Stomach (tissue), 9 donors: Measurements from ENCODE around the gene SDHA. TPM values are rescaled to one million over a fixed set of nuclear protein-coding genes. Genes with fewer than 3 reads are reported as not detected.

Experiments
- DNase-seq, 2 donors: peaks; one replicate each; pipeline versions ENCODE4 v3.0.0 to v3.0.0-alpha.2; 2013 to 2019
- H3K27ac ChIP-seq, 5 donors: fragments of 200-600 bp in 4 of 5; sonication (generic) in 4 of 5; one replicate each; pipeline ENCODE4 v1.5.1; 2013 to 2019; ENCODE audit warnings: mild to moderate bottlenecking in 1 of 5, moderate library complexity in 1 of 5
- H3K27me3 ChIP-seq, 3 donors: fragments of 200-600 bp; sonication (generic); one replicate each; pipeline ENCODE4 v1.5.1; 2017 to 2019; ENCODE audit warnings: mixed run types in 1 of 3
- H3K36me3 ChIP-seq, 4 donors: fragments of 200-600 bp; sonication (generic); 1 replicate in 3 of 4; 2 replicates in 1 of 4; pipeline ENCODE4 v1.5.1; 2016 to 2019
- H3K4me1 ChIP-seq, 4 donors: fragments of 200-600 bp; sonication (generic); one replicate each; pipeline ENCODE4 v1.5.1; 2016 to 2019
- H3K4me3 ChIP-seq, 4 donors: fragments of 200-600 bp; sonication (generic) in 3 of 4; one replicate each; pipeline ENCODE4 v1.5.1; 2016 to 2019; ENCODE audit warnings: mild to moderate bottlenecking in 1 of 4
- H3K9me3 ChIP-seq, 4 donors: fragments of 200-600 bp; sonication (generic); one replicate each; pipeline ENCODE4 v1.5.1; 2016 to 2019
- CTCF ChIP-seq, 7 experiments: fragments of 450-650 bp in 4 of 7; fragments of 200-600 bp in 3 of 7; sonication (generic) in 3 of 7; IDR thresholded peaks; one replicate each; pipeline ENCODE4 v1.5.1; 2016 to 2019; ENCODE audit warnings: antibody characterized with exemption in 7 of 7, control low read depth in 2 of 7, mild to moderate bottlenecking in 1 of 7
- EP300 ChIP-seq: sonication (generic); formaldehyde crosslinking; IDR thresholded peaks from one replicate; pipeline ENCODE4 v1.6.1; 2017; ENCODE audit warnings: antibody characterized with exemption
- POLR2A ChIP-seq, 4 donors: fragments of 450-650 bp; IDR thresholded peaks; one replicate each; pipeline ENCODE4 v1.6.1; 2016; ENCODE audit warnings: antibody characterized with exemption in 4 of 4, control low read depth in 2 of 4, mild to moderate bottlenecking in 1 of 4, moderate library complexity in 1 of 4
- POLR2AphosphoS5 ChIP-seq, 3 donors: sonication (generic); formaldehyde crosslinking; IDR thresholded peaks; one replicate each; pipeline ENCODE4 v1.6.1; 2016; ENCODE audit warnings: antibody characterized with exemption in 3 of 3
- WGBS, 5 donors: extraction: QIAGEN DNeasy Blood & Tissue Kit in 3 of 5; methylation state at CpG; one replicate each; pipeline versions ENCODE4 v1.1.5 to v1.1.7; 2013 to 2018; 5-methylcytosine and 5-hydroxymethylcytosine counted together
- intact Hi-C: fragments of 100-400 bp; cut with DNase I; formaldehyde crosslinking; loops from one replicate; pipeline ENCODE4 v1.15.1; 2023; ENCODE audit warnings: low total_unique reads
- polyA plus RNA-seq, 3 donors: library from polyadenylated mRNA; stranded (reverse); fragments of 200-250 nt; gene quantifications; one replicate each; pipeline ENCODE4 v1.2.3, GENCODE V29; 2013
- total RNA-seq, 5 donors: library from RNA; depleted of rRNA; stranded (reverse); fragments of >200 nt; gene quantifications; one replicate each; pipeline versions ENCODE4 v1.1.0 to v1.2.3, GENCODE V29; 2014 to 2016
- donor health status: healthy with polysubstance abuse.
- donor health status: Bipolar disorder and iron deficiency.
- donor health status: healthy.

SDHA gene
- total and polyA plus RNA-seq, 8 donors = 78.8 to 509 (median 111) TPM

GRCh38 chr5:203246-203930 is 14.7 kb upstream of the SDHA start:
- no peak overlapping the region for H3K27ac ChIP-seq
- H3K4me3 ChIP-seq = no peak overlapping the region
- H3K36me3 ChIP-seq = peaks cover 6 to 62% (median 46%) of the 10 kb centered on the region in 4 donors
- intact Hi-C loops = no loop called here
- H3K9me3 ChIP-seq = no peaks in the 10 kb centered on the region
- TF ChIP-seq POLR2AphosphoS5 (IDR thresholded peaks at IDR 0.05) (no peak), CTCF (IDR thresholded peaks at IDR 0.05) (no peak), POLR2A (IDR thresholded peaks at IDR 0.05) (no peak), EP300 (no peak)
- WGBS, 5 donors = 91 to 95% (median 94%) methylated on average over 24 to 26 of the region's 26 CpGs
- peaks cover 0 to 14% (median 5%) of the 10 kb centered on the region in 4 donors for H3K4me1 ChIP-seq
- no peak for DNase-seq
- H3K27me3 ChIP-seq = no peaks in the 10 kb centered on the region

DNA sequence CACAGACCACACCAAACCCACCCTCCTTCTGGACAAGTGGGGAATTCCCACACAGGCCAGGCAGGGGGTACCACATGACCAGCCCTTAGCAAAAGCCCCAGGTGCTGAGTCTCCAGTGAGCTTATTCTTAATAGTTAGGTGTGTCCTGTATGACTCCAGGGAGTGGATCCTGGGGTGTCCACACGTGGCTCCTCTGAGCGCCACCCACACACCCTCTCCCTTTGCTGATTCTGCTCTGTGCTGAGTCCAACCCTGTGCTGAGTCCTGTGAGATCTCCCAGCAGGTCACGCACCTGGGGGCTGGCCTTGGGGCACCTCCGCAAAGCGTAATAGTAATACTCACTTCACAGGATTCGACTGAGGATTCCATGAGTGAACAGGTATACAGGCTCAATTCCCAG is 14.1 kb upstream of the SDHA start:
- Histone ChIP-seq H3K27me3 (no peaks in the 10 kb centered on the region), H3K9me3 (no peaks in the 10 kb centered on the region), H3K36me3 (peaks cover 6 to 56% (median 43%) of the 10 kb centered on the region in 4 donors), H3K4me1 (peaks cover 0 to 14% (median 5%) of the 10 kb centered on the region in 4 donors), H3K4me3 (no peak overlapping the region), H3K27ac (no peak overlapping the region)
- 87 to 96% (median 89%) methylated on average over 6 of the region's 6 CpGs for whole genome bisulfite sequencing, 5 donors
- no peak for DNase-seq
- intact Hi-C loops = no loop called here
- TF ChIP-seq POLR2AphosphoS5 (IDR thresholded peaks at IDR 0.05) = no peak
- TF ChIP-seq EP300 = no peak
- no peak for TF ChIP-seq POLR2A (IDR thresholded peaks at IDR 0.05)
- no peak for TF ChIP-seq CTCF (IDR thresholded peaks at IDR 0.05)

- Histone ChIP-seq H3K27ac (no peak overlapping the region), H3K4me3 (no peak overlapping the region), H3K27me3 (no peaks in the 10 kb centered on the region), H3K36me3 (peaks cover 6 to 52% (median 41%) of the 10 kb centered on the region in 4 donors), H3K4me1 (peaks cover 0 to 14% (median 5%) of the 10 kb centered on the region in 4 donors), H3K9me3 (no peaks in the 10 kb centered on the region)
- intact Hi-C loops = no loop called here
- no peak for TF ChIP-seq POLR2AphosphoS5 (IDR thresholded peaks at IDR 0.05)
- no peak for DNase-seq
Measured at GRCh38 chr5:204462-204861, 13.7 kb upstream of the SDHA start.

DNA sequence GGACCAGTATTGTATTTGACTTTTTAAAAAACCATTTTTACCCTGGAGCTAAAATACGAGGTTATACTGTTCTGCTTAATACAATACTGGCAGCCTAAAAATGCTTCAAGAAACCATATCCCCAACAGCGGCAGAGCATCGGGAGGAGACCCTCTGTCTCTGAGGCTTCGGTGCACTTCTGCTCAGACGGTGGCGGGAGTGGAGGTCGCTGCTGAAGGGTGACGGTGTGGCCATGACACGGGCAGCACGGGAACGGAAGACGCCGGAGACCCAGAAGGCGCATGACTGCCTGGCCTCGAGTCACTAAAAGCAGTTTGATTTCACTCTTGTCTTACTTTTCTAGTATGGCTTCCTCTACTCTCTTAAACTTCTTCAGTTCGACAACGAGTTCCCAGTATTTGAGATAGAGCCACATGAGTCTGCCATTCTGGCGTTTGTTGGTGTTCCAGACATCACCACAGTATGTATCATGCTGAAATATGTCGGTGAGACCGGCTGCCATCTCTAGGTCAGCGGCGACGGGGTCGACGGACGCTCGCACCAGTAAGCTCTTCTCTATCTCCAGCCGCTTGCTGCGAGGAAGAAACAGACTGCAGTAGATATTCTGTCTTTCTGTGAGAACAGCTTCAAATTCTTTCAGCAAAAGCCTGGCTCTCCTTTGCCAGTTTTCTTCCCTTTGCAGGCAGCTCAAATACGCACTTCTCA is 13.0 kb upstream of the SDHA start:
- peaks cover 0 to 19% (median 5%) of the 10 kb centered on the region in 4 donors for H3K4me1 ChIP-seq
- DNase-seq = no peak
- H3K9me3 ChIP-seq = no peaks in the 10 kb centered on the region
- peaks cover 6 to 52% (median 41%) of the 10 kb centered on the region in 4 donors for H3K36me3 ChIP-seq
- H3K27me3 ChIP-seq = no peaks in the 10 kb centered on the region
- H3K27ac ChIP-seq = no peak overlapping the region
- intact Hi-C loops = no loop called here
- no peak for TF ChIP-seq POLR2AphosphoS5 (IDR thresholded peaks at IDR 0.05)
- no peak for TF ChIP-seq POLR2A (IDR thresholded peaks at IDR 0.05)
- TF ChIP-seq EP300 = no peak
- no peak for TF ChIP-seq CTCF (IDR thresholded peaks at IDR 0.05)
- H3K4me3 ChIP-seq = no peak overlapping the region
- 94 to 97% (median 94%) methylated on average over 30 of the region's 30 CpGs for WGBS, 5 donors

GRCh38 chr5:206406-206805 is 11.7 kb upstream of the SDHA start:
- Histone ChIP-seq H3K9me3 (no peaks in the 10 kb centered on the region), H3K36me3 (peaks cover 6 to 52% (median 41%) of the 10 kb centered on the region in 4 donors), H3K27ac (no peak overlapping the region), H3K4me3 (no peak overlapping the region), H3K4me1 (peaks cover 0 to 19% (median 5%) of the 10 kb centered on the region in 4 donors), H3K27me3 (no peaks in the 10 kb centered on the region)
- intact Hi-C loops = no loop called here
- TF ChIP-seq EP300 (no peak), POLR2A (IDR thresholded peaks at IDR 0.05) (no peak), CTCF (IDR thresholded peaks at IDR 0.05) (no peak), POLR2AphosphoS5 (IDR thresholded peaks at IDR 0.05) (no peak)
- WGBS, 5 donors = 54 to 72% (median 58%) methylated on average over 11 of the region's 11 CpGs
- no peak for DNase-seq
